ENCODE results near the gene RNU2-1.
"Not testable (repeated sequence)": the region's sequence is repeated elsewhere in the genome, so short reads cannot be mapped to it uniquely, and the experiment has no call there.

Gene RNU2-1

DNA sequence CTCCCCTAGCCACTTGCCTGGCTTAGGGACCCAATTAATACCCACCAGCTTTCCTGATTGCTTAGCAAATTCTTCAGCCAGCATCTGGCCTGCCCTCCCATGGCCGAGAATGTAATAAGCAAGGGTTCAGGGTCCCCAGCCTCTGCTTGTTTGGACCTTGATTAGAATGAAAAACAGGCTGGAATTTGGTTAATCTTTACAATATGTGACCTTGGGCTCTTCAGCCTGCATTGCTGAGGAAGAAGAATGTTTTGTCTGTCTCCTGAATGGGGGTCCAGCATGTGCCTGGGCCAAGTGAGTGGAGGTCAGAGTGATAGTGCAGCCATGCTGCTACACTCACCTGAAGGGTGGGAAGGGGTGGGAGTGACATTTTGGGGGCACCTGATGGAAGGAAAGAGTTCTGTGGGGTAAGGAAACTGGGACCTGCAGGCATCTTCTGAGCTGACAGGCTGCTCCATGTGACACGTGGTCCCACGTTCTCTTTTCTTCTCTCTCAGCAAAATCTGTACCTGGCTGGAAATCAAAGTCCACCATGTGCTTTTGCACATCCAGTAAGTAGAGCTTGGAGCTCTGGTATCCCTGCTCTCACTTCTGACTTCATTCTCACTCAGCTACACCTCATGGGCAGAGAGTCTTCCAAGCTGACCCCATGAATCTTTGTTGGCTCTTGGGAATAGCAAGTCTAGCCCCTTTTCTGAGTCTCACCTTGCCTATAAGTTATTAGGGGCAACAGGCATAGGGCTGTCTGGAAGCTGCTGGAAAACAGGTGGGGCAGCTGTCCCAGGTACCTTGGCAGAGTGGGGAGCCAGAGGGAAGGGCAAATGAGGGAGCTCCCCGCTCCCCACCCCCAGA lies 16.8 kb downstream of the RNU2-1 start:
- no peak for DNase-seq (ENCODE audit: low read depth in 2 of 2, low spot score in 1 of 2)

DNA sequence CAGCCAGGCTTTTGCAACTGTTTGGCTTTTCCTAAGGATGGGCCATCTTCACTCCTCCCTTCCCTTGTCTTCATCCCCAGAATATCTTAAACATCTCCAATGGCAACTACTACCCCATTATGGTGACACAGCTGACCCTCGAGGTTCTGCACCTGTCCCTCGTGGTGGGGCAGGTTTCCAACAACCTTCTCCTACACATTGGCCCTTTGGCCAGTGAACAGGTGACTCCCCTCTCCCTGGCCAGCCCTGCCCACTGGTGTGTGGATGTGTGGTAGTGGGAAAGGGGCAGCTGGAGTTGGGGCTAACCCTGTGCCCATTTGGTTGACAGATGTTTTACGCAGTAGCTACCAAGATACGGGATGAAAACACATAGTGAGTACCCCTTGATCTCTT lies 17.4 kb downstream of the RNU2-1 start:
- DNase-seq (ENCODE audit: low read depth in 2 of 2, low spot score in 1 of 2): no peak

DNA sequence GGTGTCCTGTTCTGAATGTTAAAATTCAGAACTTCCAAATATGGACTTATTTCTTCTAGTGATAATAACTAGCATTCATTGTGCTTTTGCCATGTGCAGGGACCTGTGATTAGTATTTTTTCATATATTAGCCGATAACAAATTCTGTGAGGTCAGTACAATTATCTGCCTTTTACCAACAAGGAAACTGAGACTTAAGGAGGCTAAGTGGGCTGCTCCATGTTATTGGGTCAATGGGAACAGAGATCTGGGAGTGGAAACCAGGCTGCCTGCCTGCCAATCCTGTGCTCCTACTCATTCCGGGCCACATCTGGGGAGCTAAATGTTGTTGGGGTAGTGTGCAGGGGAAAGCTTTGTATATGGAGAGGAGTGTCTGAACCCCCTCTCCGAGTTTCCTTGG lies 18.4 kb downstream of the RNU2-1 start:
- DNase-seq (ENCODE audit: low read depth in 2 of 2, low spot score in 1 of 2): no peak

DNA sequence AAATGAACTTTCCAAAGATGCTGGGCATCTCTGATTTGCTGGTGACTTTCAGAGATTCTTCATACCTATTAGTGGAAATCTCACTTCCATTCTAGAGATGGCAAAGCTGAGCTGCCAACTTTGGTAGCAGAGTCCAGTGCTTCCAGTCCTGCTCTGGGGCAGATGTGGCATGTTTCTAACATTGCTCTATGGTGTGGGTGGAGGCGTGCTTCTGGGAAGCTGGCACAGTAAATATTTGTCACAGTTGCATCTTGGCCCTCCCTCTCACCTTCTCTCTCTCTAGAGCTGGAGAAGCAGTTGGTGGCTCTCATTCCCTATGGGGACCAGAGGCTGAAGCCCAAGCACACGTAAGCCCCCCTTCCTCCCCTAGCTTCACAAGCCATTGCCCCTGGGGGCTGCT lies 20.2 kb downstream of the RNU2-1 start:
- no peak for DNase-seq (ENCODE audit: low read depth in 2 of 2, low spot score in 1 of 2)

DNA sequence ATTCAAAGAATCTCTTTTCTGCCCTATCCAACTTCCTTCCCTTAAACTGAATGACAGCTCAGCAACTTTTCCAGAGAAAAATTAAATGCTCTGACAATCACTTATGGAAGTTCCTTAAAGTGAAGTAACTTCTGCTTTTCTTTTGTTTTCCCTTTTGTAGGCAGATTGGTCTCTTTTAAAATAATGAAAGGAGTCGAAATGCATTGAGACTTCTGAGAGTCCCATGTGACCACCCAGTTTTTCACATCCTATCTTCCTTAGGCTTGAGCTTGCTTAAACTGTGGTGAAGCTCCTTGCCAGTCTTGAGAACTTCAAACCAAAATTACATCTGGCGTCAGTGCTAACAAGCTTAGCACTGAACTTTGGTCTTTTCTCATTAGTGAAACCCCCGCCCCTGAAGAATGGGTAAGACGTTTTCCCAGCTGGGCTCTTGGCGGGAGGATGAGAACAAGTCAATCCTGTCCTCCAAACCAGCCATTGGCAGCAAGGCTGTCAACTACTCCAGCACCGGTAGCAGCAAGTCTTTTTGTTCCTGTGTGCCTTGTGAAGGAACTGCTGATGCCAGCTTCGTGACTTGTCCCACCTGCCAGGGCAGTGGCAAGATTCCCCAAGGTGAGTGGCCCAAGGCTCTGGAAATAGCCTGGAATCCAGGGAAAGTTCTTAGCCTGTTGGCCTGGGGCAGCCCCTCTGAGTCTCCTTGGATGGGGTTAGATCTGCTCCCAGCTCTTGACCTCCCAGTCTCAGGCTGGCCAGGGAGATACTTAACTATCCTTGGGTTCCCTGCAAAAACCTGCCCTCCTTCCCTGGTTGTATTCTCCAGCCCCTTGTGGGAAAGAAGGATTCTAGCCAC lies 20.9 kb downstream of the RNU2-1 start:
- no peak for DNase-seq (ENCODE audit: low read depth in 2 of 2, low spot score in 1 of 2)

DNA sequence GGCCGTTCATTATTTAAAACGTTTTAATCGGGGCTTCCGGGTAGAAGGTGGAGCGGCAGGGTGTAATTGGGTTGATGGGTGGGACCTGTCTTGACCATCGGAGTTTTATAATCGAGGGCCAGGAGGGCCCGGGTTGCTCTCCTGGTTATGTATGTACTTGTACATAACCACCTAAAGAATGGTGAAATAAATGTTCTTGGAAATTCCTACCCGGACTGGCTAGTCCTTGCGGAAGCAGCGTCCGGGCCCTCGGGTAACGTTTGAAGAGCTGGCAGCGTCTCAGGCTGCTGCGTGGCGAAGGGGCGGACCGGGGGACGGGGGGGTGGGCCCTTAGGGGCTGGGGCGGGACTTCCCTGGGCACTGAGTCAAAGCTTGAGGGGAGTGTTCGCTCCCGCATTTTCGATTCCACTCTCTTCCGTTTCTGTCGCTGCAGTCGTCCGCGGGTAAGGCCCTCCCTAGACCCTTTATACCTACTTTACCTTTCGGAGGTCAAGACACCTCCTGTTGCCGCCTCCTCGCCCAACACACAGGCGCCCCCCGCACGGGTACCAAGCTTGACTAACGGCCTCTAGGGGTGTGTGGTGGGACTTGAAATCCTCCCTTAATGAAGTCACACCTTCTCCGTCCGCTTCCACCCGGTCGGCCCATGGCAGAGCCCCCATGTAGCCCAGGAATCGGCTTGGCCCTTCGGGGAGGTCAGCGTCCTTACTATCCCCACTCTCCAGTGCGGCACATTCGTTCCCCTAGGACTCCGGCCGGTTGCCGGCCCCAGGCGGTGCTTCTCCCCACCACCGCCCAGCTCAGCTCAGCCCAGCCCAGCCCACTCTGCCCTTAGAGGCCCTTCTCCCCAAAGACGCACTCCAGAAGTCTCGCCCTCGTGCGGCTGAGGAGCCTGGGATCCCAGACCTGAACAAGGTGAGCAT lies 22.0 kb downstream of the RNU2-1 start, which contains the start of gene TMEM106A:
Gene TMEM106A (plus strand): TSS at position 396 of the 923 bp plus-strand sequence. CDS start 1,167 bp downstream, outside the sequence.
- DNase-seq (ENCODE audit: low read depth in 2 of 2, low spot score in 1 of 2): peak; percentile 43 to 56

DNA sequence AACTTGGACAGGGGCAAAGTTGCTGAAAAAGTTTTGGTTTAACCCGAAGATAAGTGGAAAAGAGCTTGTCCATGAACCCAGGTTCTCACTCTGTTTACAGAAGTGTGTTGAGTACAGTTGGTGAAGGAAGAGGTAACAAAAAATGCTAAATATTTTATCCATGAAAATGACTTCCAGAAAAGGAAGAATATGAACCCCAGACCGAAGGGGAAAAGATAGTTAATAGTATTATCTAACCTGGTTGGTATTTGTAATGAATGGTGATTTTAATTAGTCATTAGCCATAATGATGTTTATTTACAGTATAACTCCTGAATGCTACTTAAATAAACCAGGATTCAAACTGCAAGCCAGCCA lies 22.7 kb downstream of the RNU2-1 start:
- DNase-seq (ENCODE audit: low read depth in 2 of 2, low spot score in 1 of 2): no peak

DNA sequence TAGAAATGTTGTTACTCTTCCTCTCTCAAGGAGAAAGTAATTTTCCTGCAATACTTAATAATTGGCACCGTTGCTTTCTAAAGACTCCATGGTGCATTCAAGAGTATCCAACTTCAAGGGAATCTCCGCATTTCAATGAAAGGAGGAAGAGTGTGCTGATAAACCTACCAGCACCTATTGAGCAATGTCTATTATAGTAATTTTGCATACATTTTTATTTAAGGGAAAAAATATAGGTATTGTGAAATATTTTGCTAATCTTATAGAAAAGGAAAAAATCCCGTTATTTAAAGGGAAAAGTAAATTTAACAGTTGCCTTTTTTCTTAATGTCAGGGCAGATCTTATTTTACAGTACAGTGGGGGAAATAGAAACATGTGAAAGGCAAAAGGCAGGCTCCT lies 23.2 kb downstream of the RNU2-1 start:
- DNase-seq (ENCODE audit: low read depth in 2 of 2, low spot score in 1 of 2): no peak

DNA sequence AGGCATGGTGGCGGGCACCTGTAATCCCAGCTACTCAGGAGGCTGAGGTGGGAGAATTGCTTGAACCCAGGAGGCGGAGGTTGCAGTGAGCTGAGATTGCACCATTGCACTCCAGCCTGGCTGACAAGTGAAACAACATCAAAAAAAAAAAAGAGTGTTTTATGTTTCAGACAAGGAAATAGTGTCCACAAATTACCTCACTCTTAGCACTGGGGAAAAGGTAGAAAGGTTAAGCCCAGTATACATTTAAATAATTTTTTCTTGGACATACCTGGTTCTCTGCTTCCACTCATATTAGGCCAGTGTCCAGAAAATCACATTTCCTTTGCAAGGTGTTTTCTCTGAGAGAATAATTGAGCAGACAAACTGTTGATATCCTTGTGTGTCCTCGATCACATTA lies 30.8 kb downstream of the RNU2-1 start:
- not testable (repeated sequence) for DNase-seq (ENCODE audit: low read depth in 2 of 2, low spot score in 1 of 2)

DNA sequence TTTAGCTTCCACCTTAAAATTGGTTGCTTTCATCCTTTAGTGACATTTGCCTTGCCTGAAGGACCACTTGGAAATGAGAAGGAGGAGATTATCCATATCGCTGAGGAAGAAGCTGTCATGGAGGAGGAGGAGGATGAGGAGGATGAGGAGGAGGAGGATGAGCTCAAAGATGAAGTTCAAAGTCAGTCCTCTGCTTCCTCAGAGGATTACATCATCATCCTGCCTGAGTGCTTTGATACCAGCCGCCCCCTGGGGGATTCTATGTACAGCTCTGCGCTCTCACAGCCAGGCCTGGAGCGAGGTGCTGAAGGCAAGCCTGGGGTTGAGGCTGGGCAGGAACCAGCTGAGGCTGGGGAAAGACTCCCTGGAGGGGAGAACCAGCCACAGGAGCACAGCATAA lies 33.6 kb downstream of the RNU2-1 start:
- no peak for DNase-seq (ENCODE audit: low read depth in 2 of 2, low spot score in 1 of 2)

DNA sequence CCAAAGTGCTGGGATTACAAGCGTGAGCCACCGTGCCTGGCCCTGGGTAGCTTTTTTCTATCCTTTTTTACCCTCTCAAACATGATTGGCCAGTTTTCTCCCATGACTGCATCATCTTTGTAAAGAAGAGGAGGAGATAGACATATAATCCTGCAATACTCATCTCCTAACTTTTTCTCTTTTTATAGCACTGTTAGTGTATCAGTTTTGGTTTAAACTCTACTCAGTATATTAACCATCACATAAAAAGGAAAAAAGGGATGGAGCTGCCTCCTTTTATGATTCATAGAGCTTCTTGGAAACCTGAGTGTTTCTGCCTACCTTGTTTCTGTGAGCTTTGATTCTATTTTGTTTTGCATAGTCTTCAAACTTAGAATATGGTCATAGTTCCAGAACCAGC lies 34.1 kb downstream of the RNU2-1 start:
- no peak for DNase-seq (ENCODE audit: low read depth in 2 of 2, low spot score in 1 of 2)

DNA sequence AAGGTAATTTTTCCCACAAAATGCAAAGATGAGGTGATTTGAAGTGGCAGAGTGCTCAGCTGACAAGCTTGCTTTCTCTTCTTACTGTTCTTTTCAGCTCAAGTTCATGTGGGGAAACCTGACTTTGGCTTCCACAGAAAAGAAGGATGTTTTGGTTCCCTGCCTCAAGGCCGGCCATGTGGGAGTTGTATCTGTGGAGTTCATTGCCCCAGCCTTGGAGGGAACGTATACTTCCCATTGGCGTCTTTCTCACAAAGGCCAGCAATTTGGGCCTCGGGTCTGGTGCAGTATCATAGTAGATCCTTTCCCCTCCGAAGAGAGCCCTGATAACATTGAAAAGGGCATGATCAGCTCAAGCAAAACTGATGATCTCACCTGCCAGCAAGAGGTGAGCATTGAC lies 40.5 kb downstream of the RNU2-1 start:
- no peak for DNase-seq (ENCODE audit: low read depth in 2 of 2, low spot score in 1 of 2)

DNA sequence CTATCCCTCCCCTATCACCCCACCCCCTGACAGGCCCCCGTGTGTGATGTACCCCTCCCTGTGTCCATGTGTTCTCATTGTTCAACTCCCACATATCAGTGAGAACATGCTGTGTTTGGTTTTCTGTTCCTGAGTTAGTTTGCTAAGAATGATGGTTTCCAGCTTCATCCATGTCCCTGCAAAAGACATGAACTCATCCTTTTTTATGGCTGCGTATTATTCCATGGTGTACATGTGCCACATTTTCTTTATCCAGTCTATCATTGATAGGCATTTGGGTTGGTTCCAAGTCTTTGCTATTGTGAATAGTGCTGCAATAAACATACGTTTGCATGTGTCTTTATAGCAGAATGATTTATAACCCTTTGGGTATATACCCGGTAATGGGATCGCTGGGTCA lies 47.1 kb downstream of the RNU2-1 start:
- not testable (repeated sequence) for DNase-seq (ENCODE audit: low read depth in 2 of 2, low spot score in 1 of 2)

DNA sequence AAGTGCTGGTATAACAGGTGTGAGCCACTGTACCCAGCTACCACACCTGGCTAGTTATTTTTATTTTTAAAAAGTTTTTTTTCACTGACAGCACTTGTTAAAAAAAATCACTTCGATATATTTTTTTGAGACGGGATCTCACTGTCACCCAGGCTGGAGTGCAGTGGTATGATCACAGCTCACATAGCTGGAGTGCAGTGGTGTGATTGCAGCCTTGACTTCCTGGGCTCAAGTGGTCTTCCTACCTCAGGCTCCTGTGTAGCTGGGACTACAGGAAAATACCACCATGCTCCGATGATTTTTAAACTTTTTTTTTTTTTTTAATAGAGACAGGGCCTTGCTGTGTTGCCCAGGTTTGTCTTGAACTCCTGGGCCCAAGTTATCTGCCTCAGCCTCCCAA lies 49.9 kb downstream of the RNU2-1 start:
- no peak for DNase-seq (ENCODE audit: low read depth in 2 of 2, low spot score in 1 of 2)
